HG02885 (cell line): ENCODE measurements around the gene TUBGCP6.
A peak's percentile ranks its signal among the peaks of the same experiment; 100 is the strongest.

ENCODE experiments used
- ATAC-seq: cut with Tn5 transposase; IDR thresholded peaks from one replicate; pipeline ENCODE4 v1.9.1; 2021; ENCODE audit warnings: mild to moderate bottlenecking; ENCODE audit not compliant: unreplicated experiment, poor library complexity

TUBGCP6 gene

GRCh38 chr22:50264104-50264745, 19.4 kb upstream of the TUBGCP6 start:
- no peak for ATAC-seq

- ATAC-seq = no peak
Measured at GRCh38 chr22:50262973-50263617, 18.3 kb upstream of the TUBGCP6 start.

GRCh38 chr22:50262460-50262911, 17.7 kb upstream of the TUBGCP6 start:
- ATAC-seq = no peak

- ATAC-seq = peak; percentile 56
Measured at GRCh38 chr22:50261615-50262459, 17.0 kb upstream of the TUBGCP6 start, which contains the start of gene MAPK12. Gene MAPK12, minus strand, starts transcription at chr22:50261683. Its CDS starts 174 bp downstream, at chr22:50261509.

- ATAC-seq = peak; percentile 31
Measured at GRCh38 chr22:50260801-50261614, 16.2 kb upstream of the TUBGCP6 start.

GRCh38 chr22:50260434-50260800, 15.6 kb upstream of the TUBGCP6 start:
- no peak for ATAC-seq

- ATAC-seq = no peak
Measured at GRCh38 chr22:50259302-50259701, 14.5 kb upstream of the TUBGCP6 start.

- ATAC-seq = no peak
Measured at GRCh38 chr22:50258361-50259292, 13.8 kb upstream of the TUBGCP6 start.

GRCh38 chr22:50257451-50258360, 12.9 kb upstream of the TUBGCP6 start:
- ATAC-seq = no peak

- no peak for ATAC-seq
Measured at GRCh38 chr22:50257041-50257440, 12.2 kb upstream of the TUBGCP6 start.

- ATAC-seq = no peak
Measured at GRCh38 chr22:50256258-50256862, 11.5 kb upstream of the TUBGCP6 start.

- no peak for ATAC-seq
Measured at GRCh38 chr22:50255607-50256006, 10.8 kb upstream of the TUBGCP6 start.

- ATAC-seq = no peak
Measured at GRCh38 chr22:50255099-50255498, 10.3 kb upstream of the TUBGCP6 start.

GRCh38 chr22:50253941-50254340, 9.1 kb upstream of the TUBGCP6 start:
- ATAC-seq = no peak

GRCh38 chr22:50253046-50253915, 8.5 kb upstream of the TUBGCP6 start:
- no peak for ATAC-seq

GRCh38 chr22:50252082-50253045, 7.5 kb upstream of the TUBGCP6 start:
- no peak for ATAC-seq
